OCI-LY3 (cell line): ENCODE data around the gene RPL29.

Source experiments
- H2AFZ ChIP-seq: fragments of 200-600, 300-600 bp; shearing (Covaris generic); 2 replicates; pipeline ENCODE4 v1.6.0; 2014; ENCODE audit warnings: antibody characterized with exemption, low read depth, low read length
- H3K27ac ChIP-seq: fragments of 200-600, 300-600 bp; sonication (generic); 2 replicates; pipeline ENCODE4 v1.5.1; 2014; ENCODE audit warnings: mild to moderate bottlenecking, low read length, moderate library complexity, mixed read lengths
- H3K27me3 ChIP-seq: fragments of 200-600, 300-600 bp; sonication (generic); 2 replicates; pipeline ENCODE4 v1.6.1; 2014; ENCODE audit warnings: low read depth, low read length, mixed read lengths
- H3K36me3 ChIP-seq: fragments of 200-600, 300-600 bp; sonication (generic); replicated peaks from 2 replicates; pipeline ENCODE3; 2014; ENCODE audit warnings: low read depth, low read length, mixed read lengths
- H3K4me1 ChIP-seq: fragments of 300-600, 200-600 bp; sonication (generic); 2 replicates; pipeline ENCODE4 v1.6.1; 2014; ENCODE audit warnings: low read length, mixed read lengths
- H3K4me2 ChIP-seq: fragments of 200-600, 300-600 bp; sonication (generic); 2 replicates; pipeline ENCODE4 v1.6.1; 2014; ENCODE audit warnings: low read length, mixed read lengths
- H3K4me3 ChIP-seq: fragments of 300-600, 200-600 bp; sonication (generic); 2 replicates; pipeline ENCODE4 v1.5.1; 2014; ENCODE audit warnings: antibody characterized with exemption, mild to moderate bottlenecking, low read length, moderate library complexity
- H3K79me2 ChIP-seq: fragments of 300-600, 200-600 bp; shearing (Covaris generic); 2 replicates; pipeline ENCODE4 v1.6.1; 2014; ENCODE audit warnings: mild to moderate bottlenecking, low read length, mixed read lengths
- H3K9ac ChIP-seq: fragments of 300-600, 200-600 bp; shearing (Covaris generic); 2 replicates; pipeline ENCODE4 v1.6.0; 2014; ENCODE audit warnings: mild to moderate bottlenecking, low read length, moderate library complexity
- H3K9me3 ChIP-seq: fragments of 200-600, 300-600 bp; shearing (Covaris generic); 2 replicates; pipeline ENCODE4 v1.6.1; 2014; ENCODE audit warnings: low read length, mixed read lengths; ENCODE audit not compliant: insufficient read depth
- H4K20me1 ChIP-seq: fragments of 200-600, 300-600 bp; sonication (generic); 2 replicates; pipeline ENCODE4 v1.6.1; 2016; ENCODE audit warnings: low read length, mixed read lengths; ENCODE audit not compliant: insufficient read depth
- CTCF ChIP-seq: fragments of 200-600, 300-600 bp; sonication (generic); IDR thresholded peaks from 2 replicates; pipeline ENCODE4 v1.5.1; 2014; ENCODE audit warnings: antibody characterized with exemption, low read length, low read depth
- EZH2phosphoT487 ChIP-seq: fragments of 200-600 bp; shearing (Covaris generic); IDR thresholded peaks from 2 replicates; pipeline ENCODE4 v1.6.1; 2018; ENCODE audit warnings: antibody characterized with exemption, mixed run types, low read depth

The RPL29 gene

GRCh38 chr3:52014613-52015012 lies 18.9 kb upstream of the RPL29 start:
- H2AFZ ChIP-seq, result peak overlapping the region; percentile 62; the same call in 1 of the 2 replicates
- H3K27me3 ChIP-seq, result peaks cover 34% of the 10 kb centered on the region
- no peaks in the 10 kb centered on the region for H3K9me3 ChIP-seq
- H3K4me1 ChIP-seq, result peaks cover 12% of the 10 kb centered on the region
- no peak overlapping the region for H3K9ac ChIP-seq
- TF ChIP-seq CTCF (peak; percentile 51), EZH2phosphoT487 (no peak)
- no peaks in the 10 kb centered on the region for H3K36me3 ChIP-seq
- no peaks in the 10 kb centered on the region for H3K79me2 ChIP-seq
- no peak overlapping the region for H3K4me3 ChIP-seq
- H3K27ac ChIP-seq, result no peak overlapping the region
- H3K4me2 ChIP-seq, result no peak overlapping the region
- H4K20me1 ChIP-seq, result no peaks in the 10 kb centered on the region

DNA sequence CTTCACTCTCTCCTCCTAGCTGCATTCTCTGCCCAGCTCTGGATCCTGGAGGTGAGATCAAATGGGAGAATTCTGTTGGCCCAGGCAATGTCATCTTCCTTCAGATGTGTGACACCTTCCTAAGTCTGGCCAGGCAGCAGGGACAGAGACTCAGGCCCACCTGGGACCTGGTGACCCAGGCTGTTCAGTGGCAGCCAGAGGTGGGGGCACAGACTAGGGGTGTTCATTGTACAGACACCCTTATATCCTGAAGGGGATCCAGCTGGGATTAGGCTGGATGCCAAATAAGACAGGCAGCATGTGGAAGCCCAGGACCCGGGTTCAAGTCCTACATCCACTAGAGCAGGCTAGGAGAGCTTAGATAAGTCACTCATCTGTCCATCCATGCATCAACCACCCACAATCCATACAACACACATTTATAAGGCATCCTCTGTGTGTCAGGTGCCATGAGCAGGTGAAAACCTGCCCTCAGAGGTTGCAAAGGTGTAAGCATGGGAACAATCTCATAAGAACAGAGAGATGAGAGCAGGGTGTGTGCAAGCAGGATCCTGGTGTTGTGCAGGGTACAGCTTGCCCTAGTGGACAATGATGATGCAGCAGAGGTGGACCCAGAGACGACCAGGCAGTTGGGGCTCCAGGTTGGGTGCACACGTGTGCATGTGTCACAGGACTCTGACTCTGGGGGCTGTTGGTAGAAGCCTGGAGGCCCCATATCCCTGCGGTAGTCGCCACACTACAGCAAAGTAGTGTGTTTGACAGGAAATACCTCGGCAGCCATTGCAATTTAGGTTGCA lies 18.3 kb upstream of the RPL29 start:
- Histone ChIP-seq H4K20me1 (no peaks in the 10 kb centered on the region), H2AFZ (no peak overlapping the region), H3K9me3 (no peaks in the 10 kb centered on the region), H3K9ac (no peak overlapping the region), H3K27ac (no peak overlapping the region), H3K36me3 (no peaks in the 10 kb centered on the region), H3K79me2 (no peaks in the 10 kb centered on the region), H3K27me3 (peaks cover 34% of the 10 kb centered on the region), H3K4me3 (no peak overlapping the region), H3K4me2 (no peak overlapping the region), H3K4me1 (peaks cover 12% of the 10 kb centered on the region)
- TF ChIP-seq EZH2phosphoT487 (no peak), CTCF (no peak)

- Histone ChIP-seq H3K79me2 (no peaks in the 10 kb centered on the region), H4K20me1 (no peaks in the 10 kb centered on the region), H3K9ac (no peak overlapping the region), H2AFZ (no peak overlapping the region), H3K4me1 (peaks cover 12% of the 10 kb centered on the region), H3K36me3 (no peaks in the 10 kb centered on the region), H3K9me3 (no peaks in the 10 kb centered on the region), H3K27me3 (peaks cover 34% of the 10 kb centered on the region), H3K27ac (no peak overlapping the region), H3K4me2 (no peak overlapping the region), H3K4me3 (no peak overlapping the region)
- TF ChIP-seq CTCF (no peak), EZH2phosphoT487 (no peak)
Observed at GRCh38 chr3:52012699-52013098, 17.0 kb upstream of the RPL29 start.

DNA sequence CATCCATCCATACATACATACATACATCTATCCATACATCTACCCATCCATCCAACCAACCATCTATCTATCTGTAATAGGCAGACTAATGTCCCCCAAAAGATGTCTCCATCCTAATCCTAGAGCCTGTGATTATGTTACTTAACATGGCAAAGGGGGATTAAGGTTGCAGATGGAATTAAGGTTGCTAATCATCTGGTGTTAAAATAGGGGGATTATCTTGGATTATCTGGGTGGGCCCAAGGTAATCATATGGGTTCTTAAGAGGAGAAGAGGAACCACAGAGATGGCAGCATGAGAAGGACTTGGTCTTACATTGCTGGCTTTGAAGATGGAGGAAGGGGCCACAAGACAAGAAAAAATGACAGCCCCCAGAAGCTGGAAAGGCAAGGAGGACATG lies 14.7 kb upstream of the RPL29 start:
- Histone ChIP-seq H4K20me1 (no peaks in the 10 kb centered on the region), H3K36me3 (no peaks in the 10 kb centered on the region), H2AFZ (no peak overlapping the region), H3K9ac (no peak overlapping the region), H3K4me1 (peaks cover 17% of the 10 kb centered on the region), H3K4me3 (no peak overlapping the region), H3K79me2 (no peaks in the 10 kb centered on the region), H3K27ac (no peak overlapping the region), H3K4me2 (no peak overlapping the region), H3K9me3 (no peaks in the 10 kb centered on the region), H3K27me3 (peaks cover 31% of the 10 kb centered on the region)
- no peak for TF ChIP-seq EZH2phosphoT487
- no peak for TF ChIP-seq CTCF
